WERI-Rb-1 (cell line): ENCODE data around the gene SIX1.

Source experiments
- DNase-seq: peaks from one replicate; pipeline ENCODE4 v3.0.0-alpha.2; 2020
- H3K27ac ChIP-seq: fragments of 250-450 bp; sonication (Bioruptor Pico); 2 replicates; pipeline ENCODE4 v1.5.1; 2020; ENCODE audit warnings: mild to moderate bottlenecking, moderate library complexity
- H3K27me3 ChIP-seq: fragments of 250-450 bp; sonication (Bioruptor Pico); 2 replicates; pipeline ENCODE4 v1.5.1; 2021; ENCODE audit warnings: mild to moderate bottlenecking, low read depth, moderate library complexity; ENCODE audit not compliant: insufficient read depth, severe bottlenecking
- H3K36me3 ChIP-seq: fragments of 250-450 bp; sonication (Bioruptor Pico); 2 replicates; pipeline ENCODE4 v1.5.1; 2020; ENCODE audit warnings: mild to moderate bottlenecking, moderate library complexity
- H3K4me3 ChIP-seq: 2 replicates; pipeline ENCODE4 v1.5.1; 2011; ENCODE audit warnings: low read depth, mild to moderate bottlenecking, control low read depth, low read length
- H3K9me3 ChIP-seq: fragments of 250-450 bp; sonication (Bioruptor Pico); 2 replicates; pipeline ENCODE4 v1.5.1; 2021; ENCODE audit warnings: mild to moderate bottlenecking, moderate library complexity; ENCODE audit not compliant: severe bottlenecking
- TF ChIP-seq, protein P1 (sequence below): IDR thresholded peaks from 2 replicates; pipeline ENCODE4 v1.5.1; 2011; ENCODE audit warnings: low read depth, mild to moderate bottlenecking, control low read depth, inconsistent platforms, low read length

SIX1 gene

DNA sequence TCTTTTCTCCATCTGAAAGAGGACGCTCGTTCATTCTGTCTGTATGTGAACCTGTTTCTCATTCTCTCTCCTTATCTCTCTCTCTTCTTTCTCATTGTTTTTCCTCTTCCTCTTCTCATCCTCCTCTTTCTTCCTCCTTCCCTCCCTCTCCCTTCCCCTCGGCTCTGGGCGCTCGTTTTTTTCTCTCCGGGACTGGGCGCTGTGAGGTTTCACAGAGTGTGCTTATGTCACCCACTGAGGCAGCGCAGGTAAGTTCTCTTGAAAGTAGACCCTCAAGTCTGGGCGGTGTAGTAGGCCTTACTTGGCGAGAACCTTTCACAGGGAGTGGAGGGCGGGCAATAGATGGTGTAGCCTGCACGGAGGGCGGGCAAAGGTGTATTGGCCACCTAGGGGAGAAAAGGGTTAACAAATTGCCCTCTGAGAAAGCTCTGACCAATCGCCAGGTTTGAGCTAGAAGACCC lies 4.5 kb upstream of the SIX1 start:
- TF ChIP-seq, protein P1, sequence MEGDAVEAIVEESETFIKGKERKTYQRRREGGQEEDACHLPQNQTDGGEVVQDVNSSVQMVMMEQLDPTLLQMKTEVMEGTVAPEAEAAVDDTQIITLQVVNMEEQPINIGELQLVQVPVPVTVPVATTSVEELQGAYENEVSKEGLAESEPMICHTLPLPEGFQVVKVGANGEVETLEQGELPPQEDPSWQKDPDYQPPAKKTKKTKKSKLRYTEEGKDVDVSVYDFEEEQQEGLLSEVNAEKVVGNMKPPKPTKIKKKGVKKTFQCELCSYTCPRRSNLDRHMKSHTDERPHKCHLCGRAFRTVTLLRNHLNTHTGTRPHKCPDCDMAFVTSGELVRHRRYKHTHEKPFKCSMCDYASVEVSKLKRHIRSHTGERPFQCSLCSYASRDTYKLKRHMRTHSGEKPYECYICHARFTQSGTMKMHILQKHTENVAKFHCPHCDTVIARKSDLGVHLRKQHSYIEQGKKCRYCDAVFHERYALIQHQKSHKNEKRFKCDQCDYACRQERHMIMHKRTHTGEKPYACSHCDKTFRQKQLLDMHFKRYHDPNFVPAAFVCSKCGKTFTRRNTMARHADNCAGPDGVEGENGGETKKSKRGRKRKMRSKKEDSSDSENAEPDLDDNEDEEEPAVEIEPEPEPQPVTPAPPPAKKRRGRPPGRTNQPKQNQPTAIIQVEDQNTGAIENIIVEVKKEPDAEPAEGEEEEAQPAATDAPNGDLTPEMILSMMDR: no peak
- DNase-seq: no peak
- Histone ChIP-seq H3K27me3 (peaks cover 21% of the 10 kb centered on the region), H3K9me3 (no peaks in the 10 kb centered on the region), H3K4me3 (no peak overlapping the region), H3K27ac (no peak overlapping the region), H3K36me3 (no peaks in the 10 kb centered on the region)

DNA sequence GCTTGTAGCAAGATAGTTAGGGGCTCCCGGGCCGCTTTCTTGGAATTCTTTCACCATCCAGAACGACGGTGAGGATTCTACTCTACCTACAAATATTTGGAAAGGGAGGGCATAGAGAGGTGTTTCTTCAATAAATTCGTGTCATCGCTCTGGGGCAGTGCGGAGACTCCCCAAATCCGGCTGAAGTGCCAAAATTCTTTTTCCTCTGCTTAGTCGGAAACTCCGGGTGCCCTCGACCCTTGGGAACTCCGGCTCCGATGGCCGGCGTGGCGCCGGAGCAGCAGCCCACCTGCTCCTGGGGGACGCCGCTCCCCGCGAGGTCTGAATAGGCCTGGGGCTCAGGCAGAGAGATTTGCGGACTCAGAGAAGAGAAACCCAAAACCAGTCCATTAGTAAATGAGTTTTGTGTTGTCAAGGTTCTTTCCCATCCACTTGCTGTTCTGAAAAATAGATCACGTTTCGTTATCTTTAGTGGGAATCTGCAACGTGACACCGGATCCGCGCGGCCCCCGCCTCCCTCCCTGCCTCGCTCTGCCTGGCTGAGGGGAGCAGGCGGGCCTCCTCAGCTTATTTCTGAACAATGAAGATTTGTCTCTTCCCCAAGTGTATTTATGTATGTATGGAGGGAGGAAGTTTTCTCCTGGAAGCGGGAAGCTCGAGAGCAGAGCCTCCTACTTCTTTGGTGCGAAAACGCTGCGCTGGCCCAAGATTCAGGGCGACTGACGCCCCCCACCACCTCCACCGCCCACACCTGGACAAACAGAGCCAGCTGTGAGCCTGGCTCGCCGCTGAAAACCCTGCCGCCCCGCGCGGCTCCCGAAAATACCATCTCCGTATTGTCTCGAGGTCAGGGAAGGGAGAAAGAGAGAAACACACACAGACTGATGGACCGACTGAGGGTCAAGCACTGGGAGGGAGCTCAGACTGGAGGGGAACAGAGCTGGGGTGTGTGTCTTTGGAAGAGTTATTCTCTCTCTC lies 3.7 kb upstream of the SIX1 start:
- H3K27me3 ChIP-seq: peaks cover 21% of the 10 kb centered on the region
- no peaks in the 10 kb centered on the region for H3K9me3 ChIP-seq
- TF ChIP-seq, protein P1: no peak
- H3K4me3 ChIP-seq: peak overlapping the region; percentile 37
- DNase-seq: peak; percentile 30
- H3K36me3 ChIP-seq: no peaks in the 10 kb centered on the region
- H3K27ac ChIP-seq: peak overlapping the region; percentile 32

DNA sequence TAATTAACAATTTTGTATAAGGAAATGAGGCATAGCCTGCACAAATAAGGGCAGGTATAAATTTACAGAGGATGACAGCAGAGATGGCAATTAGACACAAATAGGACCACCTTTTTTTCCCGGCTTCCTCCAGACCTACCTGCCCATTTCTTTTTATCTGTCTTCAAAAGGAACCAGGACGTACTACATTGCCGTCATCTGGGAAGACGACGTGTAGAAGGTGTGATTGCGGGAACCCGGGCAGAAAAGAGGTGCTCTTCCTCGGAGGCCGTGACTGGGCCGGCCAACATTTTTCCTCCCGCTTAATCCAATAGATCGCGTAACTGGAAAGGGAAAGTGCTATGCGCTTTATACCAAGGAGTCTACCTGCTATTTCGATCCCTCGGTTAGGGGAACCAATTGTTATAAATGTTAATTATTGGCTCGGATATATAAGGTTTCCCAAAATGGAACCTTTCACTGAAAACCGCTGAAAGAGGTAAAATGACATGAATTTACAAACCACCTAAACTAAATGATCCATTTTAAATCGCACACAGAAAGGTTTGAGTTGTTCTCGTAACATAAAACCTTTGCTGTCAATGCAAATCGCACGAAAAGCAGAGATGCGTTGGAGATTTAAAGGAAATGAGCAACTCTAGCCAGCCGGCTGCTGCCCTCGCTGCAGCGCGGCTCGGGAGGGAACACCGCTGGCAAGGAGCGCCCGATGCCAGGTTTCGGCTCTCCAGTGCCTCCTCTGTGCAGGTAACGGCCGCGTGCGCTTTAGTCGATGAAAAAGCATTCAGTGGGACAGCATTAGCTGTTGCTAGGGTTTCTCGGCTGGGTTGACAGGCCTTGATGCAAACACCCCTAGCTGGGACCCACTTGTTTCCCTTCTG lies 2.8 kb upstream of the SIX1 start:
- DNase-seq: no peak
- Histone ChIP-seq H3K27ac (no peak overlapping the region), H3K4me3 (peak overlapping the region; percentile 37), H3K36me3 (no peaks in the 10 kb centered on the region), H3K27me3 (peaks cover 21% of the 10 kb centered on the region), H3K9me3 (no peaks in the 10 kb centered on the region)
- TF ChIP-seq, protein P1: no peak

DNA sequence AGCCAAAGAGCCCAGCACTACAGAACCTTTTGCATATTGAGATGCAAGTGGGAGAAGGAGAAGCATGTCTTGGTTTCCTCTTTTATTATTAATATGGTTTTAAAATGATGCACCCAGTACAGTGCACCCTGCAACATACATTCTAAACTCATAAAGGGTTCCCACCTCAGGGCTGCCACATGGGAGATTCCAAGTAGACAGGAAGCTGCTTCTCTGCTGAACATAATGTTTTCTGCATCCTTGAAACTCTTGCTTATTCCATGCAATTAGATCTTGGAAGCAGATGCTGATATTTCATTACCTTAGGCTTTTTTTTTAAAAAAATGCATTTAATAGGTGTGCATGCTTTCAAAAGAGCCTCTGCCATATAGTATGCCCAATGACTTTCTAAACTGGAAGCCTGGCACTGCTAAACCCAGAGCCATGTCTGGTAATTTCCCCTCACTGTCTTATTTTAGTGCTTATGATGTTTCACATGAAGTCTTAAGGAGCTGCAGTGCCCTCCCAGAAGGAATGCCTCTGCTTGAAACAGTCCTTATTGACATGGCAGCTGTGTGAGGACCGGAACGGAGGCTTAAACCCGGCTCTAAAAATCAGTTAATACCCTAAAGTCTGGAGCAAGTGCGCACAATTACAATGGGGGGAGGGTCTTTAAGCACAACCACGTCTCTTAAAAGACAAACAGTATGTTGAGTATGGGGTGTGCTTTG lies 2.0 kb upstream of the SIX1 start:
- TF ChIP-seq, protein P1: no peak

DNA sequence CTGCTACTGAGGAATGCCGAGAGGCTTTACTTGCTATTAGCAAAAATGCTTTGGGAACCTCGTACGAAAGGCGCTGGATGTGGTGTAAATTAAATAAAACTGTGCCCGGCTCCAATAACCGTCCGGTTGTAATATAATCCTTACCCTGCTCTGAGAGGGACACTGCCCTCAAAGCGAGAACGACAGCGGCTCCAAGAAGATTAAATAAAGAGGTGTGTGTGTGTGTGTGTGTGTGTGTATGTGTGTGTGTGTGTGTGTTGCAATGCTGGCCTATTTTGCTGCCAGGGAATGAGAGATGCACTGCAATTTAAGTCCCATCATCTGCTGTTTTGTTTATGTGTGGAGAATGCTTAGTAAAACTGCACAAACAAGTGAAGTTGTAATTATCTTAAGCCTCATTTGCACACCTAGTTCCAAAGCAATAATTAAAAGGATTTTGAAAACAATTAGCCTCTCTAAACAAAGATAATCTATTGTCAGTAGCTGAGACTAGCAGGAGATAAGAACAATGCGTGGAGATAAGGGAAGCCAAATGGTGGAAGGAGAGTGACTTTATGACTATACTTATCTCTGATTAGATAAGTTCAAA lies 1.2 kb upstream of the SIX1 start:
- no peak overlapping the region for H3K27ac ChIP-seq

More for the DNA sequence above, 2.0 kb upstream of the SIX1 start:
- Histone ChIP-seq H3K27ac (no peak overlapping the region), H3K9me3 (no peaks in the 10 kb centered on the region), H3K4me3 (peak overlapping the region; percentile 37), H3K36me3 (no peaks in the 10 kb centered on the region), H3K27me3 (peaks cover 21% of the 10 kb centered on the region)
- DNase-seq: peak; percentile 33

More for the DNA sequence above, 1.2 kb upstream of the SIX1 start:
- Histone ChIP-seq H3K36me3 (no peaks in the 10 kb centered on the region), H3K27me3 (peaks cover 21% of the 10 kb centered on the region), H3K4me3 (peak overlapping the region; percentile 61), H3K9me3 (no peaks in the 10 kb centered on the region)
- TF ChIP-seq, protein P1: no peak
- peak; percentile 47 for DNase-seq
